OCI-LY7 (cell line): ENCODE measurements around the gene DNMBP. TPM values are rescaled to one million over a fixed set of nuclear protein-coding genes. Genes with fewer than 3 reads are reported as not detected.
A peak's percentile ranks its signal among the peaks of the same experiment; 100 is the strongest.

Experiments
- BruUV-seq: library from RNA; stranded (reverse); fragments of 400-500 nt; replicated peaks from 2 replicates; lab custom pipeline; 2021; lab: Mats Ljungman, UMichigan
- CTCF ChIA-PET: fragments of 300-600 bp; sonication (Branson Sonifier 250); formaldehyde crosslinking; loops from one replicate; lab custom pipeline; 2022; ENCODE audit warnings: antibody characterized with exemption; ENCODE audit not compliant: unreplicated experiment; lab: Charles Lee
- POLR2A ChIA-PET: fragments of 300-600 bp; sonication (Branson Sonifier 250); formaldehyde crosslinking; loops from one replicate; lab custom pipeline; 2022; ENCODE audit warnings: antibody characterized with exemption; lab: Charles Lee
- DNase-seq: peaks from one replicate; pipeline ENCODE4 v3.0.0-alpha.2; 2015; ENCODE audit warnings: low spot score
- H2AFZ ChIP-seq: fragments of 200-600 bp; sonication (generic), shearing (Covaris generic); 2 replicates; pipeline ENCODE4 v1.6.1; 2014; ENCODE audit warnings: mild to moderate bottlenecking, antibody characterized with exemption, low read length, moderate library complexity
- H3K27ac ChIP-seq: fragments of 200-600 bp; sonication (generic); 2 replicates; pipeline ENCODE4 v1.5.1; 2014; ENCODE audit warnings: mixed run types, low read depth, mild to moderate bottlenecking, moderate library complexity, low read length, inconsistent platforms; ENCODE audit not compliant: poor library complexity, severe bottlenecking
- H3K36me3 ChIP-seq: fragments of 200-600 bp; sonication (generic); 2 replicates; pipeline ENCODE4 v1.6.1; 2014; ENCODE audit warnings: mild to moderate bottlenecking, antibody characterized with exemption, low read length, moderate library complexity, mixed read lengths; ENCODE audit not compliant: insufficient read depth
- H3K4me1 ChIP-seq: fragments of 200-600 bp; sonication (generic); 2 replicates; pipeline ENCODE4 v1.5.1; 2014; ENCODE audit warnings: mild to moderate bottlenecking, low read length; ENCODE audit not compliant: insufficient read depth, poor library complexity, severe bottlenecking
- H3K4me2 ChIP-seq: fragments of 200-600 bp; sonication (generic); 2 replicates; pipeline ENCODE4 v1.6.1; 2014; ENCODE audit warnings: mild to moderate bottlenecking, low read length
- H3K4me3 ChIP-seq: fragments of 200-600 bp; sonication (generic); 2 replicates; pipeline ENCODE4 v1.5.1; 2014; ENCODE audit warnings: mild to moderate bottlenecking, low read depth, low read length; ENCODE audit not compliant: poor library complexity, severe bottlenecking
- H3K79me2 ChIP-seq: fragments of 200-600 bp; sonication (generic); 2 replicates; pipeline ENCODE4 v1.6.1; 2016; ENCODE audit warnings: low read depth, mild to moderate bottlenecking, low read length, moderate library complexity, mixed read lengths; ENCODE audit not compliant: insufficient read depth
- H3K9me2 ChIP-seq: fragments of 200-600 bp; sonication (generic); 2 replicates; pipeline ENCODE4 v1.6.1; 2016; ENCODE audit warnings: mild to moderate bottlenecking, low read length, mixed read lengths; ENCODE audit not compliant: insufficient read depth
- H3K9me3 ChIP-seq: fragments of 200-600 bp; sonication (generic); 2 replicates; pipeline ENCODE4 v1.6.1; 2014; ENCODE audit warnings: mild to moderate bottlenecking, mixed run types, low read length, mixed read lengths
- H4K20me1 ChIP-seq: fragments of 200-600 bp; sonication (generic); 2 replicates; pipeline ENCODE4 v1.6.1; 2014; ENCODE audit warnings: mild to moderate bottlenecking, antibody characterized with exemption, low read length, moderate library complexity, mixed read lengths; ENCODE audit not compliant: insufficient read depth
- CTCF ChIP-seq: fragments of 200-600 bp; sonication (generic); conservative IDR thresholded peaks from 2 replicates; pipeline ENCODE4 v1.5.1; 2014; ENCODE audit warnings: mild to moderate bottlenecking, antibody characterized with exemption, low read length, moderate library complexity, mixed read lengths
- EZH2phosphoT487 ChIP-seq: fragments of 200-600 bp; sonication (generic); IDR thresholded peaks from 2 replicates; pipeline ENCODE4 v1.6.1; 2018; ENCODE audit warnings: low read depth, borderline replicate concordance, mild to moderate bottlenecking, mixed run types, antibody characterized with exemption, low read length, moderate library complexity, mixed read lengths
- intact Hi-C: fragments of 100-400 bp; cut with micrococcal nuclease; formaldehyde crosslinking; loops from one replicate; pipeline ENCODE4 v1.10.0; 2022; ENCODE audit not compliant: unreplicated experiment
- total RNA-seq, 2 experiments: library from RNA; depleted of rRNA in 1 of 2; stranded (reverse); fragments of >200 nt in 1 of 2; shearing (Covaris generic) in 1 of 2; gene quantifications; 2 replicates each; pipeline ENCODE4 v1.2.3, GENCODE V29; 2014 to 2022

DNMBP gene
- total RNA-seq, 2 experiments from 2014 or later = 27.0 to 36.2 TPM

GRCh38 chr10:99977916-99978315 is 31.8 kb downstream of the DNMBP start:
- Histone ChIP-seq H3K36me3 (peaks cover 13% of the 10 kb centered on the region), H3K4me3 (no peak overlapping the region), H3K4me2 (peak overlapping the region; percentile 55; the same call in 1 of the 2 replicates), H3K27ac (no peak overlapping the region), H4K20me1 (peaks cover 2% of the 10 kb centered on the region; the same call in 1 of the 2 replicates), H2AFZ (no peak overlapping the region), H3K9me3 (no peaks in the 10 kb centered on the region), H3K9me2 (no peaks in the 10 kb centered on the region), H3K4me1 (peaks cover 72% of the 10 kb centered on the region), H3K79me2 (peaks cover 98% of the 10 kb centered on the region)
- intact Hi-C loops = loop anchor here (2.0 kb wide), 1 partner anchor 31 kb away; the partner anchor contains the start of gene DNMBP
- no peak for DNase-seq
- CTCF ChIA-PET = interaction anchor here (1.9 kb wide), 1 partner anchor 68 kb away, joined by 4 read pairs; no protein-coding TSS in a partner anchor
- POLR2A ChIA-PET = interaction anchor here (0.5 to 0.6 kb wide), 2 partner anchors 12 to 13 kb away, joined by 3 to 4 read pairs; no protein-coding TSS in a partner anchor
- no peak for TF ChIP-seq CTCF
- TF ChIP-seq EZH2phosphoT487 = no peak
- no TSS peak for BruUV-seq

GRCh38 chr10:99976886-99977665 is 32.7 kb downstream of the DNMBP start:
- Histone ChIP-seq H3K36me3 (peaks cover 15% of the 10 kb centered on the region), H3K4me1 (peaks cover 67% of the 10 kb centered on the region), H4K20me1 (peaks cover 2% of the 10 kb centered on the region; the same call in 1 of the 2 replicates), H3K4me3 (no peak overlapping the region), H3K9me3 (no peaks in the 10 kb centered on the region), H3K4me2 (peak overlapping the region; percentile 55), H3K27ac (no peak overlapping the region), H3K79me2 (peaks cover 98% of the 10 kb centered on the region), H3K9me2 (no peaks in the 10 kb centered on the region), H2AFZ (no peak overlapping the region)
- TF ChIP-seq CTCF = no peak
- no peak for TF ChIP-seq EZH2phosphoT487
- intact Hi-C loops = loop anchor here (2.0 kb wide), 1 partner anchor 32 kb away; the partner anchor contains the start of gene DNMBP
- POLR2A ChIA-PET = interaction anchor here (0.5 to 1.4 kb wide), 5 partner anchors 31 to 117 kb away, joined by 3 to 8 read pairs (median 4); no protein-coding TSS in a partner anchor
- BruUV-seq = no TSS peak
- CTCF ChIA-PET = interaction anchor here (1.9 kb wide), 1 partner anchor 69 kb away, joined by 4 read pairs; no protein-coding TSS in a partner anchor
- DNase-seq = no peak
